Activated naive CD8-positive, alpha-beta T cell (primary cell): Measurements from ENCODE around the gene MYBBP1A.

ENCODE experiments used
- H3K27ac Mint-ChIP-seq: one replicate; pipeline ENCODE4 v1.8.0; 2021; ENCODE audit warnings: mixed read lengths
- H3K27me3 Mint-ChIP-seq: one replicate; pipeline ENCODE4 v1.8.0; 2021; ENCODE audit warnings: mixed read lengths
- H3K36me3 Mint-ChIP-seq: one replicate; pipeline ENCODE4 v1.8.0; 2021; ENCODE audit warnings: mixed read lengths
- H3K4me1 Mint-ChIP-seq: one replicate; pipeline ENCODE4 v1.8.0; 2021; ENCODE audit warnings: low read depth, mixed read lengths
- H3K4me3 Mint-ChIP-seq: one replicate; pipeline ENCODE4 v1.8.0; 2021; ENCODE audit warnings: mild to moderate bottlenecking, mixed read lengths
- H3K9me3 Mint-ChIP-seq: one replicate; pipeline ENCODE4 v1.8.0; 2021; ENCODE audit warnings: low read depth, mixed read lengths

The MYBBP1A gene

GRCh38 chr17:4569591-4569990, 14.4 kb upstream of the MYBBP1A start:
- Mint-ChIP-seq H3K4me3 (no peak overlapping the region), H3K4me1 (peaks cover 21% of the 10 kb centered on the region), H3K27me3 (no peaks in the 10 kb centered on the region), H3K9me3 (no peaks in the 10 kb centered on the region), H3K36me3 (no peaks in the 10 kb centered on the region), H3K27ac (no peak overlapping the region)

- H3K36me3 Mint-ChIP-seq = no peaks in the 10 kb centered on the region
- no peak overlapping the region for H3K27ac Mint-ChIP-seq
- H3K4me1 Mint-ChIP-seq = peaks cover 26% of the 10 kb centered on the region
- no peak overlapping the region for H3K4me3 Mint-ChIP-seq
- H3K27me3 Mint-ChIP-seq = no peaks in the 10 kb centered on the region
- H3K9me3 Mint-ChIP-seq = no peaks in the 10 kb centered on the region
These were observed 11.6 kb upstream of the MYBBP1A start for GRCh38 chr17:4566785-4567184.

GRCh38 chr17:4565209-4566141, 10.3 kb upstream of the MYBBP1A start:
- Mint-ChIP-seq H3K27me3 (no peaks in the 10 kb centered on the region), H3K4me3 (peak overlapping the region; percentile 46), H3K27ac (peak overlapping the region; percentile 25), H3K9me3 (no peaks in the 10 kb centered on the region), H3K4me1 (peaks cover 28% of the 10 kb centered on the region), H3K36me3 (no peaks in the 10 kb centered on the region)

- Mint-ChIP-seq H3K4me3 (peak overlapping the region; percentile 35), H3K4me1 (peaks cover 28% of the 10 kb centered on the region), H3K36me3 (no peaks in the 10 kb centered on the region), H3K9me3 (no peaks in the 10 kb centered on the region), H3K27me3 (no peaks in the 10 kb centered on the region), H3K27ac (peak overlapping the region; percentile 34)
These were observed 7.1 kb upstream of the MYBBP1A start for GRCh38 chr17:4562015-4562969.

GRCh38 chr17:4560837-4561256, 5.7 kb upstream of the MYBBP1A start:
- Mint-ChIP-seq H3K4me3 (no peak overlapping the region), H3K9me3 (no peaks in the 10 kb centered on the region), H3K27ac (no peak overlapping the region), H3K27me3 (no peaks in the 10 kb centered on the region), H3K36me3 (no peaks in the 10 kb centered on the region), H3K4me1 (peaks cover 31% of the 10 kb centered on the region)

- Mint-ChIP-seq H3K4me1 (peaks cover 31% of the 10 kb centered on the region), H3K9me3 (no peaks in the 10 kb centered on the region), H3K27ac (no peak within 1 kb of the TSS), H3K4me3 (no peak within 1 kb of the TSS), H3K27me3 (no peaks in the 10 kb centered on the region), H3K36me3 (no peaks in the 10 kb centered on the region)
These were observed 5.2 kb upstream of the MYBBP1A start, which contains the start of gene GGT6 for GRCh38 chr17:4560421-4560820. TSS of gene GGT6 (minus strand) at chr17:4560577. CDS start at chr17:4560521, 56 bp downstream.

- Mint-ChIP-seq H3K4me3 (no peak overlapping the region), H3K9me3 (no peaks in the 10 kb centered on the region), H3K4me1 (peaks cover 30% of the 10 kb centered on the region), H3K27ac (no peak overlapping the region), H3K36me3 (no peaks in the 10 kb centered on the region), H3K27me3 (no peaks in the 10 kb centered on the region)
These were observed 4.8 kb upstream of the MYBBP1A start for GRCh38 chr17:4559966-4560365.

GRCh38 chr17:4559139-4559791, 4.1 kb upstream of the MYBBP1A start:
- Mint-ChIP-seq H3K4me1 (peaks cover 34% of the 10 kb centered on the region), H3K36me3 (peaks cover 3% of the 10 kb centered on the region), H3K9me3 (no peaks in the 10 kb centered on the region), H3K27ac (no peak overlapping the region), H3K4me3 (no peak overlapping the region), H3K27me3 (no peaks in the 10 kb centered on the region)

- Mint-ChIP-seq H3K36me3 (peaks cover 5% of the 10 kb centered on the region), H3K27ac (no peak overlapping the region), H3K4me3 (no peak overlapping the region), H3K27me3 (no peaks in the 10 kb centered on the region), H3K9me3 (no peaks in the 10 kb centered on the region), H3K4me1 (peaks cover 38% of the 10 kb centered on the region)
These were observed 3.3 kb upstream of the MYBBP1A start for GRCh38 chr17:4558347-4558971.

GRCh38 chr17:4557626-4558346, 2.6 kb upstream of the MYBBP1A start:
- H3K27me3 Mint-ChIP-seq = no peaks in the 10 kb centered on the region
- no peak overlapping the region for H3K4me3 Mint-ChIP-seq
- peaks cover 32% of the 10 kb centered on the region for H3K4me1 Mint-ChIP-seq
- H3K9me3 Mint-ChIP-seq = no peaks in the 10 kb centered on the region
- H3K27ac Mint-ChIP-seq = no peak overlapping the region
- peaks cover 5% of the 10 kb centered on the region for H3K36me3 Mint-ChIP-seq

- peaks cover 24% of the 10 kb centered on the region for H3K4me1 Mint-ChIP-seq
- H3K4me3 Mint-ChIP-seq = peak overlapping the region; percentile 32
- H3K36me3 Mint-ChIP-seq = peaks cover 5% of the 10 kb centered on the region
- H3K27ac Mint-ChIP-seq = no peak overlapping the region
- no peaks in the 10 kb centered on the region for H3K27me3 Mint-ChIP-seq
- H3K9me3 Mint-ChIP-seq = no peaks in the 10 kb centered on the region
These were observed 1.8 kb upstream of the MYBBP1A start for GRCh38 chr17:4556996-4557395.

GRCh38 chr17:4555873-4556759, 932 bp upstream of the MYBBP1A start:
- H3K27me3 Mint-ChIP-seq = no peaks in the 10 kb centered on the region
- no peaks in the 10 kb centered on the region for H3K9me3 Mint-ChIP-seq
- peak overlapping the region; percentile 95 for H3K4me3 Mint-ChIP-seq
- H3K27ac Mint-ChIP-seq = peak overlapping the region; percentile 92
- H3K36me3 Mint-ChIP-seq = peaks cover 5% of the 10 kb centered on the region
- peaks cover 20% of the 10 kb centered on the region for H3K4me1 Mint-ChIP-seq

- no peaks in the 10 kb centered on the region for H3K27me3 Mint-ChIP-seq
- H3K27ac Mint-ChIP-seq = peak overlapping the region; percentile 92
- peak overlapping the region; percentile 95 for H3K4me3 Mint-ChIP-seq
- peaks cover 8% of the 10 kb centered on the region for H3K36me3 Mint-ChIP-seq
- H3K9me3 Mint-ChIP-seq = no peaks in the 10 kb centered on the region
- peaks cover 22% of the 10 kb centered on the region for H3K4me1 Mint-ChIP-seq
These were observed 665 bp downstream of the MYBBP1A start for GRCh38 chr17:4554441-4554996.
